Common myeloid progenitor, CD34-positive (primary cell): ENCODE data around the gene TAB2.

Experiments
- CTCF ChIA-PET: fragments of 350-600 bp; sonication (Branson Sonifier 250); formaldehyde crosslinking; loops from one replicate; lab custom pipeline; 2021; ENCODE audit warnings: antibody characterized with exemption; lab: Charles Lee
- POLR2A ChIA-PET: fragments of 350-600 bp; sonication (Branson Sonifier 250); formaldehyde crosslinking; loops from one replicate; lab custom pipeline; 2021; ENCODE audit warnings: antibody characterized with exemption; lab: Charles Lee
- DNase-seq, 3 donors: peaks; one replicate each; pipeline versions ENCODE4 v3.0.0 to v3.0.0-alpha.2; 2013
- H3K27ac ChIP-seq, 2 experiments: 1 replicate in 1 of 2; 2 replicates in 1 of 2; pipeline ENCODE4 v1.7.0; 2013; ENCODE audit warnings: inconsistent platforms in 2 of 2, low read length in 2 of 2, mild to moderate bottlenecking in 2 of 2, low read depth in 1 of 2, moderate library complexity in 1 of 2; ENCODE audit not compliant: severe bottlenecking in 2 of 2, insufficient read depth in 1 of 2, poor library complexity in 1 of 2
- H3K27me3 ChIP-seq, 5 experiments: replicated peaks in 2 of 5; 1 replicate in 3 of 5; 2 replicates in 2 of 5; pipeline versions ENCODE4 v1.6.1 to v1.7.0; 2013; ENCODE audit warnings: low read length in 4 of 5, mild to moderate bottlenecking in 2 of 5, moderate library complexity in 2 of 5, inconsistent platforms in 1 of 5; ENCODE audit not compliant: insufficient read depth in 5 of 5, control insufficient read depth in 4 of 5
- H3K36me3 ChIP-seq, 4 experiments: 1 replicate in 2 of 4; 2 replicates in 2 of 4; pipeline versions ENCODE4 v1.6.1 to v1.7.0; 2013; ENCODE audit warnings: low read length in 3 of 4, control low read depth in 1 of 4, mild to moderate bottlenecking in 1 of 4; ENCODE audit not compliant: control insufficient read depth in 4 of 4, insufficient read depth in 4 of 4
- H3K4me1 ChIP-seq, 4 experiments: 1 replicate in 3 of 4; 2 replicates in 1 of 4; pipeline versions ENCODE4 v1.6.1 to v1.7.1; 2013; ENCODE audit warnings: low read length in 3 of 4, mild to moderate bottlenecking in 3 of 4, control low read depth in 1 of 4, inconsistent platforms in 1 of 4, moderate library complexity in 1 of 4; ENCODE audit not compliant: control insufficient read depth in 4 of 4, insufficient read depth in 4 of 4; ENCODE audit errors: control extremely low read depth in 1 of 4
- H3K4me3 ChIP-seq, 7 experiments: 1 replicate in 4 of 7; 2 replicates in 3 of 7; pipeline versions ENCODE4 v1.5.1 to v1.7.0; 2013; ENCODE audit warnings: mild to moderate bottlenecking in 7 of 7, low read length in 6 of 7, moderate library complexity in 6 of 7, inconsistent platforms in 2 of 7, low read depth in 2 of 7, control low read depth in 1 of 7; ENCODE audit not compliant: insufficient read depth in 4 of 7, control insufficient read depth in 1 of 7; ENCODE audit errors: extremely low read depth in 1 of 7
- H3K9me3 ChIP-seq, 5 experiments: 1 replicate in 4 of 5; 2 replicates in 1 of 5; pipeline versions ENCODE4 v1.6.1 to v1.7.1; 2013; ENCODE audit warnings: low read length in 4 of 5, mild to moderate bottlenecking in 2 of 5, inconsistent platforms in 1 of 5, low read depth in 1 of 5, moderate library complexity in 1 of 5; ENCODE audit not compliant: control insufficient read depth in 4 of 5, insufficient read depth in 2 of 5; ENCODE audit errors: control extremely low read depth in 1 of 5
- WGBS: methylation state at CpG from one replicate; pipeline ENCODE4 v1.1.5; 2013; ENCODE audit not compliant: insufficient coverage; 5-methylcytosine and 5-hydroxymethylcytosine counted together

The TAB2 gene

GRCh38 chr6:149395185-149395584, 77.7 kb downstream of the TAB2 start:
- peaks cover 0 to 2% (median 0%) of the 10 kb centered on the region in 5 experiments for H3K9me3 ChIP-seq
- peaks cover 28 to 64% (median 35%) of the 10 kb centered on the region in 4 experiments for H3K36me3 ChIP-seq
- no peaks in the 10 kb centered on the region for H3K27me3 ChIP-seq
- DNase-seq: no peak
- POLR2A ChIA-PET: no interaction called here
- CTCF ChIA-PET: interaction anchor here (1.2 to 1.4 kb wide), 3 partner anchors 11 to 122 kb away, joined by 3 to 4 read pairs (median 3); no protein-coding TSS in a partner anchor
- no peak overlapping the region for H3K4me3 ChIP-seq
- H3K4me1 ChIP-seq: peaks cover 0 to 7% (median 2%) of the 10 kb centered on the region in 4 experiments
- H3K27ac ChIP-seq: no peak overlapping the region

DNA sequence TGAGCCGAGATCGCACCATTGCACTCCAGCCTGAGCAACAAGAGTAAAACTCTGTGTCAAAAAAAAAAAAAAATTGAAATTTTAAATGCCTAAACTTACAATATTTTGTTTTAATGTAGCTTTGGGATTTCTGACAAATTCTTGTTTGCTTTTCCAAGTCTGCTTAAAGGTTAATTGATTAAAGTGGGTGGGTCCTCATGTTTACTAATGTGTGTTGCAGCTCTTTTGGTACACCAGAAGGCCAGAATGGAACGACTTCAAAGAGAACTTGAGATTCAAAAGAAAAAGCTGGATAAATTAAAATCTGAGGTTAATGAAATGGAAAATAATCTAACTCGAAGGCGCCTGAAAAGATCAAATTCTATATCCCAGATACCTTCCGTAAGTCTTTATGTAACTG, 79.9 kb downstream of the TAB2 start:
- no peak for DNase-seq
- Histone ChIP-seq H3K9me3 (peaks cover 0 to 2% (median 0%) of the 10 kb centered on the region in 5 experiments), H3K4me3 (no peak overlapping the region), H3K36me3 (peaks cover 27 to 67% (median 36%) of the 10 kb centered on the region in 4 experiments), H3K27ac (no peak overlapping the region), H3K27me3 (no peaks in the 10 kb centered on the region), H3K4me1 (peaks cover 0 to 5% (median 1%) of the 10 kb centered on the region in 4 experiments)
- ChIA-PET CTCF (interaction anchor here (0.6 to 2.4 kb wide), 3 partner anchors 35 to 368 kb away, joined by 3 to 6 read pairs (median 5); no protein-coding TSS in a partner anchor), POLR2A (interaction anchor here (0.6 kb wide), 1 partner anchor 278 kb away, joined by 5 read pairs; no protein-coding TSS in a partner anchor)
- WGBS: 100% methylated on average over 1 of the region's 6 CpGs

DNA sequence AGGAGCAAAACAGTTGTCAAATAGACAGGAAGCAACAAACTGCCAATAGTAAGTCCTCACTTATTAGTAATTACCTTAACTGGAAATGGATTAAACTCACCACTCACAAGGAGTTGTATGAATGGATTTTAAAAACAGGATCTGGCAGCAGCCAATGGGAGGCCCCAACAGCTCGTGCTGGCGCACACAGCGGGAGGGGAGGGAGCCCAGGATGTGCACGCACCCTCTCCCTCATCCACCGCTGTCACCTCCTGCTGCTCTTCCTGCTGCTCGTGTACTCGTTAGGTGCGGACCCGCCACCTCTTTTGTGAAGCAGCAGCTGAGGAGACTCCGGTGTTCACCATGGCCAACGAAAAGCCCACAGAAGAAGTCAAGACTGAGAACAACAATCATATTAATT, 82.5 kb downstream of the TAB2 start, which contains the start of gene SUMO4:
SUMO4 (plus strand) TSS at position 213 of the 400 bp plus-strand sequence; CDS start at position 343, 130 bp downstream.
- DNase-seq: no peak
- CTCF ChIA-PET: no interaction called here
- Histone ChIP-seq H3K36me3 (peaks cover 23 to 74% (median 42%) of the 10 kb centered on the region in 4 experiments), H3K9me3 (peaks cover 0 to 4% (median 0%) of the 10 kb centered on the region in 5 experiments), H3K27ac (no peak within 1 kb of the TSS), H3K4me3 (no peak within 1 kb of the TSS), H3K4me1 (no peaks in the 10 kb centered on the region), H3K27me3 (no peaks in the 10 kb centered on the region)
- 95% methylated on average over 8 of the region's 11 CpGs for WGBS
- POLR2A ChIA-PET: no interaction called here

GRCh38 chr6:149403534-149403933, 86.0 kb downstream of the TAB2 start:
- 100% methylated on average over 2 of the region's 3 CpGs for WGBS
- Histone ChIP-seq H3K27me3 (no peaks in the 10 kb centered on the region), H3K4me1 (no peaks in the 10 kb centered on the region), H3K27ac (no peak overlapping the region), H3K36me3 (peaks cover 19 to 70% (median 38%) of the 10 kb centered on the region in 4 experiments), H3K4me3 (no peak overlapping the region), H3K9me3 (peaks cover 0 to 4% (median 0%) of the 10 kb centered on the region in 5 experiments)
- no peak for DNase-seq
- CTCF ChIA-PET: no interaction called here
- POLR2A ChIA-PET: interaction anchor here (0.7 kb wide), 1 partner anchor 75 kb away, joined by 3 read pairs; no protein-coding TSS in a partner anchor

DNA sequence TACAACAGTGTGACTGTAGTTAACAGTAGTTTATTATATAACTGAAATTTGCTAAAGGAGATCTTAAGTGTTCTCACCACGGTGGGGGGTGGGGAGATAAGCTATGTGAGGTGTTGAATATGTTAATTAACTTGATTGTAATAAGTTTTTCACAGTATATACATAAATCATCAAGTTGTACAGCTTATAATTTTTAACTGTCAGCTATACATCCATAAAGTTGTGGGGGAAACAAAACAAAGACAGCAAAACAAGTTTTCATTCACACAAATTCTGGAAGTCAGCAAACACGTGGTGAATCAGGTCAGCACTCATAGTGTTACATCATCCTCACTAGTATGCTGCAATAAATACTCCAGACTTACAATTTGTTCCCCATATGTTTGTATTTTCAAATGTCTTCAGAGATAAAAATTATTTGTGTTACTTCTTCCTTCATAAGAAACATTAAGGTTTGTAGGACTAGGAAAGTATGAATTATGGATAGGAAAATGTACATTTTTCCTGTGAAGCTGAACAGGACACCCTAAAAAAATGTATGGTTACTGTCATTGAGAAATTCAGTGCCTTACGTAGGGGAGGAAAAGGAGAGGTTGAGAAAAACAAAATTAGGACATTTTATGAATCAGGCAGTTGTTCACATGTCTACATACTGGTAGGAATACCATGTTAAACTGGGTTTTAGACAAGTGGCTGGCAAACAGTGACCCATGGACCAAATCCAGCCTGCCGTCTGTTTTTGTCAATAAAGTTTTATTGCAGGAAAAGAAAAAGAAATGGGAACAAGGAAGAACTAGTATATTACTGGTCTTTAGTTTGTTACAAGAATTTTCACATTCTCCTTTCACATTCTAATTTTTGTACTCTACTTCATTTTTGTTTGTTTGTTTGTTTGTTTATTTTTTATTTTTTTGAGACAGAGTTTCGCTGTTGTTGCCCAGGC, 88.6 kb downstream of the TAB2 start:
- Histone ChIP-seq H3K4me3 (no peak overlapping the region), H3K4me1 (no peaks in the 10 kb centered on the region), H3K9me3 (peaks cover 0 to 2% (median 0%) of the 10 kb centered on the region in 5 experiments), H3K27me3 (no peaks in the 10 kb centered on the region), H3K27ac (no peak overlapping the region), H3K36me3 (peaks cover 25 to 75% (median 35%) of the 10 kb centered on the region in 4 experiments)
- 92% methylated on average over 2 of the region's 5 CpGs for WGBS
- CTCF ChIA-PET: interaction anchor here (1.1 to 1.2 kb wide), 2 partner anchors 10 to 56 kb away, joined by 3 to 4 read pairs; no protein-coding TSS in a partner anchor
- DNase-seq: peak in 2 of 3 donors; percentile 34 to 47
- POLR2A ChIA-PET: no interaction called here

GRCh38 chr6:149409617-149410016, 92.1 kb downstream of the TAB2 start:
- Histone ChIP-seq H3K4me3 (no peak overlapping the region), H3K36me3 (peaks cover 18 to 50% (median 22%) of the 10 kb centered on the region in 4 experiments), H3K4me1 (no peaks in the 10 kb centered on the region), H3K27me3 (no peaks in the 10 kb centered on the region), H3K27ac (no peak overlapping the region), H3K9me3 (no peaks in the 10 kb centered on the region)
- CTCF ChIA-PET: interaction anchor here (1.1 to 1.8 kb wide), 5 partner anchors 10 to 381 kb away, joined by 3 to 8 read pairs (median 3); no protein-coding TSS in a partner anchor
- no peak for DNase-seq
- no CpG with 5 or more reads among the region's 3 CpGs for WGBS
- POLR2A ChIA-PET: no interaction called here
